SKM-1 treated with dmso at 0.1 percent for 144 hours (cell line): ENCODE results near the gene BBOF1.
"Not testable (repeated sequence)": the region's sequence is repeated elsewhere in the genome, so short reads cannot be mapped to it uniquely, and the experiment has no call there.

ENCODE experiments used
- DNase-seq: peaks from one replicate; lab custom pipeline; 2025; ENCODE audit not compliant: unreplicated experiment; lab: John Stamatoyannopoulos, UW

Gene BBOF1, protein sequence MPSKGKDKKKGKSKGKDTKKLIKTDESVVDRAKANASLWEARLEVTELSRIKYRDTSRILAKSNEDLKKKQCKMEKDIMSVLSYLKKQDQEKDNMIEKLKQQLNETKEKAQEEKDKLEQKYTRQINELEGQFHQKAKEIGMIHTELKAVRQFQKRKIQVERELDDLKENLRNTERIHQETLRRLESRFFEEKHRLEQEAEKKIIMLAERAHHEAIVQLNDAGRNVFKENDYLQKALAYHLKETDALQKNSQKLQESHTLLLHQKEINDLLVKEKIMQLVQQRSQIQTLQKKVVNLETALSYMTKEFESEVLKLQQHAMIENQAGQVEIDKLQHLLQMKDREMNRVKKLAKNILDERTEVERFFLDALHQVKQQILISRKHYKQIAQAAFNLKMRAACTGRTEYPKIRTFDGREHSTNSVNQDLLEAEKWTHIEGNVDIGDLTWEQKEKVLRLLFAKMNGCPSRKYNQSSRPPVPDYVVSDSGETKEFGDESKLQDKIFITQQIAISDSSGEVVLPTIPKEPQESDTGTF

DNA sequence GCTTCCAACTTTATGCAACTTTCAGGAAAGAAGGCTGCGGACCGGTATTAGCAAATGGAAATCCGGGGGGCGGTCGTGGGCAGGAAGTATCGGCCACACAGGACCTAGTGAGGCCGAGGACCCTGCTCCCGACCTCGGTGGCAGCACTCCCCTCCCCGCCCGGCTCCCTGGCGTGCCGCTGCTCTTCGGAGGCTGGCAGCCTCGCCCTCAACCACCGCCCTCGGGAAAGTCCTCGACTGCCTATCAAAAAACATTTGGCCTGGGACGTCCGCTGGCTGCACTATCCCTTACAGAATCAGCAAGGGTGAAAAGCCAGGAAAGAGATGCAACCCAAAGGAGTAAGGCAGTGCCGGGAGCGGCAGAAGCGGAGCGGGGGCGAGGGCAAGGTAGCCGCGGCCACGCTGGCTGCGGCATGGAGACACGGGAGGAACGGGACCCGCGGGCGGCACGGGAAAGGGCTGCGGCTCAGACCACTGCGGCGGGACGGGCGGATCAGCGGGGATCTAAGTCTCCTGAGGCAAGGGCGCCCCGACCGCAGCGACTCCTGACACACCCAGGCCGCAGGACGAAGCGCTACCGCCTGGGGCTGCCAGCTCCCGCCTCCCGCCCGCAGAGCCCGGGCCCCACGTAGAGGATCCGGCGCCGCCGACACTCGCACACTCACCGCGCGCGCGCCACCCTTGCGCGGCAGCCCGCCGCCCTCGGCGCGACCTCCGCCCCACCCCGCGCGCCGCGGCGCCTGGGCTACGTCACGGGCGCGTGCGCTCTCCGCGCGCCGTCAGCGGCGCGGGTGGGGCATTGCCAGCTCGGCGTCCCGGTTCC is at the start of gene BBOF1, which contains the start of gene ENTPD5:
Gene BBOF1, plus strand, starts transcription at position 764 of the 822 bp plus-strand sequence. CDS start 130 bp downstream, outside the sequence.
Gene ENTPD5, minus strand, starts transcription at position 703 of the 822 bp plus-strand sequence. CDS start 31,186 bp downstream, outside the sequence.
- DNase-seq, result peak; percentile 50

DNA sequence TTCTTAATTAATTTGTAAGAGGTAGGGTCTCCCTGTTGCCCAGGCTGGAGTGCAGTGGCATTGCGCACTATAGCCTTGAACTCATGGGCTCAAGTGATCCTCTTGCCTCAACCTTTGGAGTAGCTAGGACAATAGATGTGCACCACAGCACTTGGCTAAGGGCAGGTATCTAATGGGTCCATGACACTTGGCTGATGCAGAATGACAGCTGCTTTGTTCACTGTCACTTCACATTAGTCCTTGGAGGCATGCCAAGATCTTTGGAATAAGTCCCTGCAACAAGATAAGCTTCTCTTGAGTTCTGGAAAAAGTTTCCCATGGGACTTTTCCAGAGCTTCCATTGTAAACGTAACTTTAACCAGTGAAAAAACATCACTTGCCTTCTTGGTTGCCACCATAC is 45.7 kb upstream of the BBOF1 start:
- DNase-seq, result no peak

DNA sequence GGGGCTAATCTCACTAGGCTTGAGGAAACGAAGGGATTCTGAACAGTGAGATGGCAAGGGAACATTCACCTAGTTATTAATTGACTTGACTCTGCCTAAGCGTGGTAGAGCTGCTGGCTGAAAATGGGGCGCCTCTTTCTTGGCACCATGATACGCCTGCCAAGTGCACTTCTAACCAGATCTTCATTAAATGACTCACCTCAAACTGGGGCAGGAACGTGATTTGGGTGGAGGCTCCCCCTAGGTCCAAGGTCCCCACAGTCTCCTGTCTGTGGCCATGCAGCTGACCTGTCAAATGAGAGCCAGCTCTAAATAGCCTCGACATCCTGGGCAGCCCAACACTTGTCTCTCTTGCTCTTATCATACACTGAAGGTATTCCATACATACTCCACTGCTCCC is 43.0 kb upstream of the BBOF1 start:
- no peak for DNase-seq

DNA sequence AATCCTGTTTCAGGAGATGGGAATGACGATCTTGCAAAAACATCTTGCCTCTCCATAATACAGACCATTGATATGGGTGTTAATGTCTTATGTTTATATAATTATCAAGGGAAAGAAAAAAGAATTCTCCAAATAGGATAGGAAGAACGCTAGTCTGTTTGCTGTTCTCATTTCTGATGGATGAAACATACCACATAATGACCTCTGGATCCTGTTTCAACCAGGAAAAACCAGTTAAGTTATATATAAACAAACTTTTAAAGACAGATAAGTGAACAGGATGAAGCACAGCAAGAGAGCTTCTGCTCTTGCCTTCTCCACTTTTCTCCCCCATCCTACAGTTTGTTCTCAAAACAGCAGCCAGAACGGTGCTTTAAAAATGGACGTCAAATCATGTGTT is 41.3 kb upstream of the BBOF1 start:
- no peak for DNase-seq

DNA sequence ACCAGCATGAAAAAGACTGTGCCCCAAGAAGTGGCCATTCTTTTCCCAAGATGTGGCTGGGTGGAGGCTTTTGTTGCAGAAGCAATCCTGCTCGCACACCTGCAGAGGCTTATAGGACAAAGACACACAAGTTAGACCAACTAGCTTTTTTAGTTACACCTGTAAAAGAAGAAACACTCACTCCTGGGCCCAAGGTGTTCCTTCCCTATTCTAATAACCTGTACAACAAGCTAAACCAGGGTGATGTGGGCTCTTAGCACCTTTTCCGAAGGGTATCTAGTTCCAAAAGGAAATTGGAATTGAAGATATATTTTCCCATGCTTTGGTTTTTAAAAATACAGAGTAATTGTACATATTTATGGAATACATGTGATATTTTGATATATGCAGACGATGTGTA is 31.1 kb upstream of the BBOF1 start:
- no peak for DNase-seq

DNA sequence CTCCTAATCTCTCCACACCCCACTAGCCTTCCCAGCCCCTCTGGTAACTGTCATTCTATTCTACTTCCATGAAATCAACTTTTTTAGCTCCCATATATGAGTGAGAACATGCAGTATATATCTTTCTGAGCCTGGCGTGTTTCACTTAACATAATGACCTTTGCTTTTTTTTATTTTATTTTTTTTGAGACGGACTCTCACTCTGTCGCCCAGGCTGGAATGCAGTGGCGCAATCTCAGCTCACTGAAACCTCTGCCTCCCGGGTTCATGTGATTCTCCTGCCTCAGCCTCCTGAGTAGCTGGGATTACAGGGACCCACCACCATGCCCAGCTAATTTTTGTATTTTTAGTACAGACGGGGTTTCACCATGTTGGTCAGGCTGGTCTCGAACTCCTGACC is 30.5 kb upstream of the BBOF1 start:
- not testable (repeated sequence) for DNase-seq

DNA sequence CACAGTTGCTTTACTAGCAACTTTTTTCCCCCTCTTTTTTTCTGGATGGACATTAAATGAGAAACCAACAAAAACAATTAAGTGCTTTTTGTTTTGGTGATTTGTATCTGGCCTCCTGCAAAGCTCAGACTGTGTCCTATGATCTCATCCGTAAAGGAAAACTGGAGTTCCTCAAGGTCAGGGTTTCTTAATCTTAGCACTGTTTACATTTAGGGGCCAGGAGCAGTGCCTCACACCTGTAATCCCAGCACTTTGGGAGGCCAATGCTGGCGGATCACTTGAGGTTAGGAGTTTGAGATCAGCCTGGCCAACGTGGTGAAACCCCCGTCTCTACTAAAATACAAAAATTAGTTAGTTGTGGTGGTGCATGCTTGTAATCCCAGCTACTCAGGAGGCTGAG is 28.1 kb upstream of the BBOF1 start:
- no peak for DNase-seq

DNA sequence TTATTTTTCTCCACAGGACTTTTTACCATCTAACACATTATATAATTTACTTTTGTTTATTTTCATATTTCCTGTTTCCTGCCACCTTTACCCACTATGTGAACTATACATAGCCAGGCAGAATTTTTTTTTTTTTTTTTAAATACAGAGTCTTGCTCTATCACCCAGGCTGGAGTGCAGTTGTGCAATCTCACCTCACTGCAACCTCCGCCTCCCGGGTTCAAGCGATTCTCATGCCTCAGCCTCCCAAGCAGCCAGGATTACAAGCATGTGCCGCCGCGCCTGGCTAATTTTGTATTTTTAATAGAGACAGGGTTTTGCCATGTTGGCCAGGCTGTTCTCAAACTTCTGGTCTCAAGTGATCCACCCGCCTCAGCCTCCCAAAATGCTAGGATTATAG is 24.2 kb upstream of the BBOF1 start:
- not testable (repeated sequence) for DNase-seq

DNA sequence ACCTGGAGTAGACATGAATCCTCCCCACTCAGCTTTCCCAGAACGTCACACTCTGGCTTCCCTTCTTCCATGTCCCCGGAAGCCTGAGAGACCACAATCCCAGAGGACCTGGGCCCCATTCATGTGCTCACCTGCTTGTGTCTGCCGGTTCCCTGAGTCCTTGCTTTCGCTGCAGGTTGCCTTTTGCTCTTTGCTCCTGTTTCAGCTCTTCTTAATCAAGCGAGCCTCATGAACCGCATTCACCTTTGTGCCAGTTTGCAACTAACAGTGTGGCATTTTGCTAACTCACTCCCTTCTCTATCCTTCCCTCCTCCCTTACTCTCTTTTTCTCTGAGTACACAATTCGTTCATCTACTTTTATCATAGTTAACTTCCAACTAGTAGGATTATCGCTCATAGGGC is 23.2 kb upstream of the BBOF1 start:
- no peak for DNase-seq

DNA sequence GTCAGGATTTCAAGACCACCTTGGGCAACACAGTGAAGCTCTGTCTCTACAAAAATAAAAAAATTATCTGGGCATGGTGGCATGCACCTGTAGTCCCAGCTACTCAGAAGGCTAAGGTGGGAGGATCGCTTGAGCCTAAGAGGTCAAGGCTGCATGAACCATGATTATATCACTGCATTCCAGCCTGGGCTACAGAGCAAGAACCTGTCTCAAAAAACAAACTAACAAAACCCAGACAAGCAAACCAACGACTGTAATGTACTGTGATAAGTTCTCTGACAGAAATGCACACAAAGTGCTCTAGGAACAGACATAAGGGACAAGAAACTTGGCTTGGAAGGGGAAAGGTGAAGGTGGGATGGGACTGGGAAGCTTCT is 22.4 kb upstream of the BBOF1 start:
- no peak for DNase-seq

DNA sequence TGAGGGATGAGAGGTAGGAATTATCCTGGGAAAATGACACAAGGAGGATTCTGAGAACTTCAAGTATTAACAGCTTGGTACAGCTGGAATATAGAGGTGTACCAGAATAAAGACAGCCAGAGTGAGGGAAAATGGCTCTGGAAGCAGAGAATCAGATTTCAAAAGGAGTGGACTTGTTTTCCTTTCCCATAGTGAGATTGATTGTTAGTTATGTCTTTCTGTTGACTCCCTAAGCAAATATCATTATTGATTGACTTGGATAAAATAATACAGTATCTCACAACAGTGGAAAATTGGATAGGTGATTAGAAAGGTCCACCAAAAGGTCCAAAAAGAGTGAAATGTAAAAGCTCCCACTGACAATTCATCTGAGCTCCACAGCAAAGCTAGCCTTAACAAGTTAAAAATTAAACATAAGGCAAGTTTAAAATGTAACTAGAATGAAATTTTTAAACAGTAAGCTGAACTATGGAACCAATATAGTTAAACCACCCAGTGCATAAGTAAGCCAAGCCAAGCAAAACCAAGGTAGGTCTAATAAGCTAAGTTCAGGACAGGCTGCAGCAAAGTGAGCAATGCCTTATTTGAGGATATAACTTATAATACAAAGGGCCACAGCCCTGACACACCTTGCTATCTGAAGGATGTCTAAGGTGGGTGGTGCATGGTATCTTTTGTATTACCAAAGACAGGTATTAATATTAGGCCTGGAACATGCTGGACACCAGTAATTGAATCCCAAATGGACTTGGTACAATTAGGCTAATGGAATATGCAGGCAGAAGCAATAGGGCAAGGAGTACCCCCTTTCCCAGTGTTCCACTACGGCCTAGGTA is 21.8 kb upstream of the BBOF1 start:
- DNase-seq, result no peak

DNA sequence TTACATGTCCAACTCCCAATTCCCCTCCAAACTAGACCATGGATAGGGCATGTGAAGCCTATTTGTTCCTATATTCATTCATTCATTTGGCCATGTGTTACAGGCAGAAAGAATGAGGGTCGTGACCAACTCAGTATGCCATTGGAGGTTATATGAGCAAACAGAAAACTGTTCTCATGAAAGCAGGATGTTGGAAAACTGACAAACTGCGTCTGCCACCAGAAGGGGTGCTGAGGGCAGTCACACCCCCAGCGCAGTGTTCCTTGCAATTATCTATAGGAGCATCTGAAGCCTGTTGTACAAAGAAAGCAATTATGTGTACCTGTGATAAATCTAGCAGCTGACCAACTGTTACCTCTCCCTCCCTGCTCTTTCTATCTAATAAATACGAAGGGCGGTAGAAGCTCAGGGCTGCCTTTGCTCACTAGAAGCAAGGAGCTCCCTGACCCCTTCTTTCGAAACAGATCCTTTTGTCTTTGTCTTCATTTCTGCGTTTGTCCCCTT is 21.2 kb upstream of the BBOF1 start:
- DNase-seq, result no peak

DNA sequence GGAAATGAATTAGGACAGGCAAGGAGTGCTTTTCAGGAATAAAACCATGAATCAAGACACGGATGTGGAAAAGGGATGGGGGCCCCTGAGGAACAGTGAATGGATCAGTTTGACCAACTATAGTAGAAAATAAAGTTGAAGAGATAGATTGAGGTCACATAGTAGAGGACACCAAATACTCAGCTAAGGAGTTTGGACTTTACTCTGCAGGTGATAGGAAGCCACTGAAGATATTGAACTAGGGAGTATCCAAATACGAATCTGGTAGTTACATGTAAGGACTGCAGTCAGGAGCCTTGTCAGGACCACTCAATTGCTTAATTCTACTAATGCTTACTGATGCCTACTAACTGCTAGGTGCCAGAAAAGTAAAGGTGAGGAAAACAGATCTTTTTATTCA is 20.4 kb upstream of the BBOF1 start:
- DNase-seq, result no peak

DNA sequence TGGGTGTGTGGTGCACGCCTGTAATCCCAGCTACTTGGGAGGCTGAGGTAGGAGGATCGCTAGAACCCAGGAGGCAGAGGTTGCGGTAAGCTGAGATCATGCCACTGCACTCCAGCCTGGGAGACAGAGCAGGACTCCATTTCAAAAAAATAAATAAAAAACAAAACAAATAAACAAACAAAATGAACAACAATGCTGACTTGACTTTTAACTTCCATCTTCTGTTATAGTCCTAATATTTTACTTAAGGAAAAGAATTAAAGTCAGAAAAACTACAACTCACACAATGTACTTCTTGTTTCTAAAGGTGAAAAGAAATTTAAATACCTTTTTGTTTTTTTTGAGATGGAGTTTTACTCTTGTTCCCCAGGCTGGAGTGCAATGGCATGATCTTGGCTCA is 13.5 kb upstream of the BBOF1 start:
- DNase-seq, result not testable (repeated sequence)

DNA sequence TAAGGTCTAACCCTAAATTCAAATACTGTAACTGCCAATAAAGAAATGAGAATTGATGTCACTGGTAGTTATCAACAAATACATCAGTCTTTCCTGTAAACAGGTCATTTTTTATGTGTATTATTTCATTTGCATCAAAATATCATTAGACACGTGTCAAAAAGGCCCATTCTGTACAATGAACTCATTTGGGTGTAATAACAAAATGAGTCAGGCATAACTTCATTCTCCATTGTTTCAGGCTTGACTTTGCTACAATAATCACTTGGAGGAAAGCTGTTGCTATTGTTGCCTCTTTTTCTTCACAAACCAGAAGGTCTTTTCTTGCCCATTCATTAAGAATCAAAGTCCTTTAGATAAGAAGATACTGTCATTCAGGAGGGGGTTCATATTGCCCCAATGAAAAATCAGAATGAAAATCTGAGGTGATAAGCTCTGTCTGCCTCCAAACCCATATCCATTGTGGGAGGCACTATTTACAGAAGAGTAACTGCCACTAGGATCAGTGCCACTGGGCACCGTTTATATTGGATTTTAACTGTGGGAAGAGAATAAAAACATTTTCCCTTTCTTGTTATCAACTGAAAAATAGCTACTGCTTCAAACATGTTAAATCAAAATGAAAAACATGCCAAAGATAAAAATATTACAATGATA is 10.2 kb upstream of the BBOF1 start:
- DNase-seq, result no peak

DNA sequence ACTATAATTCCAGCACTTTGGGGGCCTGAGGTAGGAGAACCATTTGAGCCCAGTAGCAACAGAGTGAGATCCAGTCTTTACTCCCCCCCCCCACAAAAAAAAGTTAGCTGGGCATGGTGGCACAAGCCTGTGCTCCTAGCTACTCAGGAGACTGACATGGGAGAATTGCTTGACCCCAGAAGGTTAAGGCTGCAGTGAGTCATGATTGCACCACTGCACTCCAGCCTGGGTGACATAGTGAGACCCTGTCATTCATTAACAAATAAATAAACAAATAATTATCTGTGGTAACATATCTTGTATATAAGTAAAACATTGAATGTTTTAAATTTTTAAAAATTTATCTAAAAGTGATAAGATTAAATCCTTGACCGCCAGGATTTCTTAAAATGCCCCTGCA is 4.8 kb upstream of the BBOF1 start:
- DNase-seq, result no peak

DNA sequence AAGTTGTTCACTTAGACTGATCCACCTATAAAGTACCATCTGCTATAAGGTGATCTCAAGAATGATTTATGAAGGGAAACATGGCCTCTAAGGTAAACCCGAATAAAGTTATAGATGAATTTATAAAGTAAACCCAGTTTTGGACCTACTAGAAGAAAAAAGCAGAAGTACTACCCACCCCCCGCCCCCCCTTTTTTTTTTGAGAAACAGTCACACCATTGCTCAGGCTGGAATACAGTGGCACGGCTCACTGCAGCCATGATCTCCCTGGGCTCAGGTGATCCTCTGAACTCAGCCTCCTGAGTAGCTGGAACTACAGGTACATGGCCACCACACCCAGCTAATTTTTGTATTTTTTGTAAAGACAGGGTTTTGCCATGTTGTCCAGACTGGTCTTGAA is 4.0 kb upstream of the BBOF1 start:
- DNase-seq, result no peak

DNA sequence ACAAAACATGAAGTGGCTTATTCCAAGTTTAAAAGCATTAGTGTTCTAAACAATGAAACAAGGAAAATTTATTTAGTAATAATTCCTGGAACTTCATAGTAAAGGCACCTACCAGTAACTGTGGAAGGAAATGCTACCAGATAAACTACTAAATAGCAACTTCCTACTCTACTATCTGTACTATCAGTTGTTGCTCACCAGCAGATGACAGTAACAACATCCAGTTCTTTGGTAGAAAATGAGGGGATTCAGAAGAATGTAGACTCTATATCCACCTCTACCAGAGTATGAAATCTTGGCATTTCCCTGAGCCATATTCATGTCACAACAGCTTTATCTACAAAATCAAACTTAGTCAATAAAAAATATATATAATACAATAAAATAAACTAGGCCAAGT is 3.2 kb upstream of the BBOF1 start:
- no peak for DNase-seq

DNA sequence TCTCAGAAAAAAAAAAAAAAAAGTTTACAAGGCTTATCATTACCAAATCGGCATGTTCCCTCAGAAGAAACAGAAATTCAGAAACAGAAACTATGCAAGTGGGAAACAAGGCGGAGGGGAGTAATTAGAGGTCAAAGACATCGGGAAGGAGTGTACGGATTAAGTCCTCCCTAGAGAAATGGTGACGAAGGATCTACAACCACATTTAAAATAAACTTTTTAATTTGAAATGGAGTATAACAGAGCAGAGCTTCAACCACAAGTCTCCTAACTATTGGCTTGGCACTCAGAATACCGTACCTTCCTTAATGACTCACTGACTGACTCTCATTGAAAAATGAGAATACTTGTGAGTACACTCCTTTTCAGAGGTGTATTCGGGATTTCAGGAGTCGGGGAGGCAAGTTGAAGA is 969 bp upstream of the BBOF1 start:
- no peak for DNase-seq

DNA sequence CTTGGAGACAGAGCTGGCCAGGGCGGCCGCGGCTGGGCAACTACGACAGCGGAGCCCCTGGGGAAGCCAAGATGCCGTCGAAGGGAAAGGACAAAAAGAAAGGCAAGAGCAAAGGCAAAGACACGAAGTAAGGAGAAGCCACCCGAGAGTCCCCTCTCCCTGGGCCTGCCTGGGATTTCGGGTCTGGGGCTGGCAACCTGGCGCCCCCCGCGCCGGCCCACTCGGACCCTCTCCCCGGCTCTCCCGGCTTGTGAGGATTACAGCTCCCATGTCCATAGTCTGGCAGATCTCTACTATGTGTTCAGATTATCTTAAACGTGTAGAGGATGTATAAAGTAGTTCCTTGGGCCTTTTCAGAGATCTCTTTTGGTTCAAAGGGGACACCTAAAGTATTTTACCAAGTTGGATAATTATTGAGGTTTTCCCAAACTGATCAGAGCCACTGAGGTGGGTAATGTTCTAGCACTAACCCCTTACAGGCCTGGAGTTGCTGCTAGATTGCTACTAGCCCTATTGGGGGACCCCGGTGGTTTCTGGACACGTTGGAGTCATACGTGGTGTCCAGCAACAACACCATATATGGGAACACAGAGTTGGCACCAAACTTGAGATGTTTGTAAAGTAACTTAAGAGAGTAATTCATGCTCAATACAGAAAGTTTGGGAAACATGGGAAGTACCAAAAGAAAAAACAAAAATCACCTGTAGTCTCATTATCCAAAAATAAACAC is 424 bp downstream of the BBOF1 start:
- DNase-seq, result no peak
